ENCODE results near the gene LRRC26.
A peak's percentile ranks its signal among the peaks of the same experiment; 100 is the strongest.

Gene LRRC26

GRCh38 chr9:137199411-137200121, 29.7 kb upstream of the LRRC26 start:
- no peak for DNase-seq

GRCh38 chr9:137198902-137199283, 29.0 kb upstream of the LRRC26 start:
- DNase-seq, result no peak

GRCh38 chr9:137198051-137198901, 28.4 kb upstream of the LRRC26 start:
- peak; percentile 14 for DNase-seq

GRCh38 chr9:137195525-137196220, 25.8 kb upstream of the LRRC26 start:
- peak; percentile 94 for DNase-seq

- peak; percentile 75 for DNase-seq
These were observed 25.1 kb upstream of the LRRC26 start for GRCh38 chr9:137194909-137195308.

GRCh38 chr9:137194388-137194787, 24.5 kb upstream of the LRRC26 start:
- DNase-seq, result no peak

GRCh38 chr9:137193771-137194170, 23.9 kb upstream of the LRRC26 start:
- DNase-seq, result no peak

GRCh38 chr9:137192859-137193258, 23.0 kb upstream of the LRRC26 start:
- DNase-seq, result no peak

GRCh38 chr9:137192448-137192780, 22.6 kb upstream of the LRRC26 start:
- no peak for DNase-seq

GRCh38 chr9:137191691-137192447, 22.0 kb upstream of the LRRC26 start:
- DNase-seq, result no peak

- no peak for DNase-seq
These were observed 21.4 kb upstream of the LRRC26 start for GRCh38 chr9:137191245-137191644.

- no peak for DNase-seq
These were observed 20.5 kb upstream of the LRRC26 start for GRCh38 chr9:137190315-137190856.

- DNase-seq, result no peak
These were observed 19.7 kb upstream of the LRRC26 start for GRCh38 chr9:137189297-137190295.

- DNase-seq, result peak; percentile 87
These were observed 18.8 kb upstream of the LRRC26 start, which contains the start of the genes ANAPC2 and SSNA1 for GRCh38 chr9:137188490-137189296. Gene ANAPC2 (minus strand): TSS chr9:137188560. CDS start chr9:137188532, 28 bp downstream. Gene SSNA1 (plus strand): TSS chr9:137188676. CDS start chr9:137188727, 51 bp downstream.

- DNase-seq, result no peak
These were observed 18.2 kb upstream of the LRRC26 start for GRCh38 chr9:137188086-137188489.

- no peak for DNase-seq
These were observed 17.5 kb upstream of the LRRC26 start for GRCh38 chr9:137187386-137187785.

- DNase-seq, result no peak
These were observed 16.5 kb upstream of the LRRC26 start for GRCh38 chr9:137186385-137186784.

GRCh38 chr9:137185921-137186320, 16.1 kb upstream of the LRRC26 start:
- DNase-seq, result no peak

GRCh38 chr9:137184881-137185660, 15.2 kb upstream of the LRRC26 start:
- DNase-seq, result no peak

Data from NCI-H510A treated with DMSO at 0.1 percent for 48 hours (cell line).